GM19023 (cell line): ENCODE results near the gene TIMELESS.
A peak's percentile ranks its signal among the peaks of the same experiment; 100 is the strongest.
"Not testable (repeated sequence)": the region's sequence is repeated elsewhere in the genome, so short reads cannot be mapped to it uniquely, and the experiment has no call there.

ENCODE experiments used
- ATAC-seq: cut with Tn5 transposase; IDR thresholded peaks from one replicate; pipeline ENCODE4 v1.9.1; 2021; ENCODE audit warnings: mild to moderate bottlenecking, moderate library complexity; ENCODE audit not compliant: unreplicated experiment

TIMELESS gene

DNA sequence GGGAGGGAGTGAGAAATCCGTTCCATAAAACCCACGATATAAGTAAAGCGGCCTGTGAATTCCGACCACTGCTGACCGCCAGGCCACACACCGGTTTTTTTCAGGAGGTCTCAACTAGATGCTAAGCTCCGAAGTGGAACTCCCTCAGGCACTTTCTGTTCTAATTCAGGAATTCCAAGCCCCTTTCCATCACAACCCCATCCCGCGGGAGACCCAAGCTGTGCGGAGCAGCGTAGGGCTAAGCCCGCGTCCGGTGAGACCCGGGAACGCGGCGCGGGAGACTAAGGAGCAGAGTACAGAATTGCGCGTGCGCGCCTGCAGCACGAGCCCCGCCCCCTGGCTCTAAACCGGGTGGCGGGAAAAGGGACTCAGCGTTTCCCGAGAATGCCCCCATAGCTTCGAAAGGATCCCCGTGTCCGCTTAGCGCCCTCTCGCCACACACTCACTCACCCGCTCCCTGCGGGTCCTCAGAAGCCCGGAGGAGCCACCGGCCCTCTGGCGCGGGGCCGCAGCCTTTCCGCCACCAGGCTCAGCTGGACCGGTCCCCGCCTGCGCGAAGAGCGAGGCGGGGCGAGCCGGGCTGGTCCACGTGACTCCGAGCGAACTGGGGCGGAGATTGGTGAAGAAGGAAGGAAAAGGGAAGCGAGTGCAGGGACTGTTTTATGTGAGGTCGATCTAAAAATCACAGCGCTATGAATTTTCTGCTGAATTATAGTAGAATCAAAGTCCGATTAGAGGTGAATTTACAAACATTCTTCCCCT is at the start of gene TIMELESS:
Gene TIMELESS (minus strand): TSS at position 567 of the 762 bp plus-strand sequence. CDS start 15,256 bp downstream, outside the sequence.
- ATAC-seq, result peak; percentile 97

GRCh38 chr12:56498126-56498902 is 49.1 kb upstream of the TIMELESS start:
- ATAC-seq, result not testable (repeated sequence)

DNA sequence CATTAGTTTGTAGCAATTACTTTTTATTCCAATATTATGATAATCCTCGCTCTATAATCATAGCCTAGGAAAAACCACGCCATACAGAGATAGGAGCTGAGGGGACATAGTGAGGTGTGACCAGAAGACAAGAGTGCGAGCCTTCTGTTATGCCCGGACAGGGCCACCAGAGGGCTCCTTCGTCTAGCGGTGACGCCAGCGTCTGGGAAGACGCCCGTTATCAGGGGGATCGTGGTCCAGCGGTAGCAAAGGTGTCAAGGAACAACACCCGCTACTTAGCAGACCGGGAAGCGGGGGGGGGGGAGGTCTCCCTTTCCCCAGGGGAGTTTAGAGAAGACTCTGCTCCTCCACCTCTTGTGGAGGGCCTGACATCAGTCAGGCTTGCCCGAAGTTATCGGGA is 47.5 kb upstream of the TIMELESS start:
- ATAC-seq, result not testable (repeated sequence)

GRCh38 chr12:56494481-56494880 is 45.3 kb upstream of the TIMELESS start:
- ATAC-seq, result not testable (repeated sequence)

DNA sequence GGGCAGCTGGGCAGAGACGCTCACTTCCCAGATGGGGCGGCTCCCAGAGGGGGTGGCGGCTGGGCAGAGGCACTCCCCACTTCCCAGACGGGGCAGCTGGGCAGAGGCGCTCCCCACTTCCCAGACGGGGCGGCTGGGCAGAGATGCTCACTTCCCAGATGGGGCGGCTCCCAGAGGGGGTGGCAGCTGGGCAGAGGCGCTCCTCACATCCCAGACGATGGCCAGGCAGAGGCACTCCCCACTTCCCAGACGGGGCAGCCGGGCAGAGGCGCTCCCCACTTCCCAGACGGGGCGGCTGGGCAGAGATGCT is 44.8 kb upstream of the TIMELESS start:
- ATAC-seq, result not testable (repeated sequence)

DNA sequence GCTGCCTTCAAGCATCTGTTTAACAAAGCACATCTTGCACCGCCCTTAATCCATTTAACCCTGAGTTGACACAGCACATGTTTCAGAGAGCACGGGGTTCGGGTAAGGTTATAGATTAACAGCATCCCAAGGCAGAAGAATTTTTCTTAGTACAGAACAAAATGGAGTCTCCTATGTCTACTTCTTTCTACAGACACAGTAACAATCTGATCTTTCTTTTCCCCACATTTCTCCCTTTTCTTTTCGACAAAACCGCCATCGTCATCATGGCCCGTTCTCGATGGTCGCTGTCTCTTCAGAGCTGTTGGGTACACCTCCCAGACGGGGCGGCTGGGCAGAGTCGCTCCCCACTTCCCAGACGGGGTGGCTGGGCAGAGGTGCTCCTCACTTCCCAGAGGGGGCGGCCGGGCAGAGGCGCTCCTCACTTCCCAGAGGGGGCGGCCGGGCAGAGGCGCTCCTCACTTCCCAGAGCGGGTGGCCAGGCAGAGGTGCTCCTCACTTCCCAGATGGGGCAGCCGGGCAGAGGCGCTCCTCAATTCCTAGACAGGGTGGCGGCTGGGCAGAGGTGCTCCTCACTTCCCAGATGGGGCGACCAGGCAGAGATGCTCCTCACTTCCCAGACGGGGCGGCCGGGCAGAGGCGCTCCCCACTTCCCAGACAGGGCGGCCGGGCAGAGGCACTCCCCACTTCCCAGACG is 44.3 kb upstream of the TIMELESS start:
- ATAC-seq, result not testable (repeated sequence)

DNA sequence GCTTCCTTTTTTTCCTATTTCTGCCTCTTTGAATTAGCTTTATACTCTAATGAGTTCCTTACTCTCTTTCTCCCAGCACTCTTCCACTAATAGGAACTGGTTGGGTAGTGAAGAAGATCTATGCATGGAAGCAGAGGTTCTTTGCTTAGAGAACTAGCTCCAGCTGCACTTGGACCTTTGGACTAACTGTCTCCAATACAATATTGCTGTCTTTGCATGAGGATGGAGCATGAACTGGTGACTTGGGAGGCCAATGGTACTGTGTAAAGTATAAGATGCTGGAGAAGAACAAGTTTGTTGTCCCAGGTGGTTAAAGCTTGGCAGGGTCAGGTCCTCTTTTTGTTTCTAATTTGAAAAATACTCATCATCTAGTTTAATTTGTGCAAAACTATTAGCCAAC is 41.1 kb upstream of the TIMELESS start:
- ATAC-seq, result no peak

DNA sequence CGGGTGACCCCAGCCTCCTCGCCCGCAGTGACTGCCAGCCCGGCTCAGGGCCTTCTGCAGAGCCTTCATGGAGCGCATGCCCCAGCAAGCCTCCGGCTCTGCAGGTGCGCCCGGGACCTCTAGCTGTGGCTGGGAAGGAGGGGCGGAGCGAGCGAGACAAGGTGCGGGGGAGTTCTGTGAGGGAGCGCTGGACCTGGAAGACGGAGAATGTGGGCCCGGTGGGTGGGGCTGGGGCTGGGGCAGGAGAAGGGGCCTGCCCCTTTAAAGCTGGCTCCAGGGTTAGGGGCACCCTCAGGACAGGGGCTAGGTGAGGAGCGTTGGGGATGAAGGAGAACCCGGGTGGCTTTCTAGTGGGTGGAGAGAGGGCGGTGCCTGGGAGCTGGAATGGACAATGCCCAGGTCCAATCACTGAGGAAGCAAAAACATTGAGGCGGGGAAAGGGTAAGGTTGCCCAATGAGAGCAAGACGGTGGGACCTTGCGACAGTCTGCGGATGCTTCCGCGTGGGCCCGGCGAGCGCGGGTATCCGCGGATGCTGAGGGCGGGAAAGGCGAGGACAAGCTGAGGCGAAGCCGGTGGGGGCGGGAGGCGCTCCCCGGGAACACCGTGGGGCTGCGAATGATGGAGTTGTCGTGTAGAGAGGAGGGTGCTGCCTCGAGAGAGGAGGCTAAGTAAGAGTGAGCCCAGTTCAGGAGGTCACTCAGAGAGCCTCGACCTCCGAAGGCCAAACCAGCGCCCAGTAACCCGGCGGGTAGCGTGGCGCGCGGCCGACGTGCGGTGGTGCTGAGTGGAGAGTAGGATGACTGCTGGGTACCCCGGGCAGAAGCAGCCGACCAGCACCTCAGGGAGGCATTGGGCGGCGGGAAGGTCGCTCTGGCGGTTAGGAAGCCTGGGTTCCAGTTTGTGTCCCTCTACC is 39.1 kb upstream of the TIMELESS start, which contains the start of gene GLS2:
Gene GLS2 (minus strand): TSS at position 121 of the 915 bp plus-strand sequence. CDS start 43 bp downstream, at position 78.
- peak; percentile 95 for ATAC-seq

DNA sequence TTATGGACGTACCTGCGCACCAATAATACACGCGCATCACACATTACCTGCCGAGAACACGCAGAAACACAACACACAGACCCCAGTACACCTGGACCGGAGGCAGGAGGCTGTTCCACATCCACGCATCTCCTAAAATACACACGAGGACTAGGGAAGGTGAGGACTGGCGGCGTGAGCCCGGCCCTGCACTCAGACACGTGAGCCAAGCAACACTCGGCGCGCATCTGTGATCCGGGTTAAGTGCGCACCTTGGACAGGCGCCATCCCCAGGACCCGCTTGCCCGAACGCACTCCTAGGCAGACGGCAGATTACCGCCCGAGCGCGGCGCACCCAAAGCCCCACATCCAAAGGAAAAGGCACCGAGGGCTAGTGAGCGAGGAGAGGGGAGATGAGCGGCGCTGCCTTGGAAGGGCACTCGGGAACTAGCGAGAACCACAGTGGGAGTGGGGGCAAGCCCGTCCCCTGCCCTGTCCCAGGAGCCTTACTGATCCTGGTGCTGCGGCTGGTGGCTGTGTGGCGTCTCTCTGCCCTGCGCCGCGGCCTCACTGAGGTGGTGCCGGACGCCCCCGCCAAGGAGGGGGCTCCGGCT is 38.3 kb upstream of the TIMELESS start:
- peak; percentile 24 for ATAC-seq

- no peak for ATAC-seq
Measured at GRCh38 chr12:56486694-56487093, 37.5 kb upstream of the TIMELESS start.

DNA sequence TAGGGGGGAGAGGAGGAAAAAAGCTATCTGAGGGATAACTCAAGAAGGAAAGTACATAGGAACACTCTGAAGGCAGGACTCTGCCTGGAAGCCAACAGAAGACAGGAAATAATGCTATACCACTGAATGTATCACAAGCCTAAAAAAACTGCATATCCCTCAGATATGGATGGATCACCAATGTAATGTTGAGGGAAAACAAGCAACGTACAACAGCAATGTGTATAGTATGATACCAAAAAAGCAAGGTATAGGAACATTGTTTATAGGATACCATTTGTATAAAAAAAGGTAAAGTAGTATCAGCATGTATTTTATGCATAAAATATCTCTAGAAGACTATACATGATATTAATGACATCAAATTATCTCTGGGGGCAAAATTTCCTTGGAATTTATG is 35.3 kb upstream of the TIMELESS start:
- no peak for ATAC-seq

DNA sequence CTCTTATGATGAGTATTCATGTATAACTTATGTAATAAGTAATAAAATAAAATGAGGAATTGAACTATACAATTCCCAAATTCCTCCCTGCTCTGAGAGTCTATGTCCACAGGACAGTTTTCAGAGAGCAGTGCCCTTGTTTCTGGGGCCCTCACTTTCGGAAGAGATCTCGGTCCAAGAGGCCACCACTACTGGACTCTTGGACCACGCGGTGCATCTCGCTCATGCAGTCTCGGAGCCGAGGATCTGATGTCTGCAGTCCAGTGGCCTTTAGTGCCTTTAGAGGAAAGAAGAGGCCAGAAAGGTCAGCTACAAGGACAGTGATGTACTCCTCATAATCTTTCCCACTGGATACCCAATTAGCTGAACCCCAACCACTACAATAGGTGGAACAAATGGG is 30.4 kb upstream of the TIMELESS start:
- no peak for ATAC-seq

- no peak for ATAC-seq
Measured at GRCh38 chr12:56477521-56478225, 28.4 kb upstream of the TIMELESS start.

DNA sequence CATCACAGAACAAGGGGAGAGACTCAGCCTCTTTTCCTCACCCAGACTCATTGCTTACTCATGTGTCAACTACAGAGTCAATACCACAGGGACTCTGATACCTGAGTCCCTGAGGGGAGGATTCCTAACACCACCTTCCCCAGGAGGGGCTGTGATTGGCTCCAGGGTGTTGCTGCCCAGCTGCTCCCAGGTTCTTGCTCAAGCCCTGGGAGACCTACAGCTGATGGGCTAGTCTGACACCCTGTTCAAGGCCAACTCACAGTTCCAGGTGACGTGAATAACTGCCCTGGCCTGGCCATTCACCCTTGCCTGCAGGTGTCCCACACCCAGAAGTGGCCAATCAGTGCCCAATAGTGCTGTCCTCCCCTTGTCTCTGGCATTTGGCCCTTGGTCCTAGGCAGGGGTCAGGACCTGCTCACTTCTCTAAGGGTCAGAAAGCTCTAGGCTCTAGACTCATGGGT is 27.8 kb upstream of the TIMELESS start:
- ATAC-seq, result no peak

- ATAC-seq, result no peak
Measured at GRCh38 chr12:56476143-56476542, 26.9 kb upstream of the TIMELESS start.

- ATAC-seq, result no peak
Measured at GRCh38 chr12:56474389-56474788, 25.2 kb upstream of the TIMELESS start.

- no peak for ATAC-seq
Measured at GRCh38 chr12:56469007-56469930, 20.0 kb upstream of the TIMELESS start.
